ENCODE data around the gene HNRNPK.

Gene HNRNPK

DNA sequence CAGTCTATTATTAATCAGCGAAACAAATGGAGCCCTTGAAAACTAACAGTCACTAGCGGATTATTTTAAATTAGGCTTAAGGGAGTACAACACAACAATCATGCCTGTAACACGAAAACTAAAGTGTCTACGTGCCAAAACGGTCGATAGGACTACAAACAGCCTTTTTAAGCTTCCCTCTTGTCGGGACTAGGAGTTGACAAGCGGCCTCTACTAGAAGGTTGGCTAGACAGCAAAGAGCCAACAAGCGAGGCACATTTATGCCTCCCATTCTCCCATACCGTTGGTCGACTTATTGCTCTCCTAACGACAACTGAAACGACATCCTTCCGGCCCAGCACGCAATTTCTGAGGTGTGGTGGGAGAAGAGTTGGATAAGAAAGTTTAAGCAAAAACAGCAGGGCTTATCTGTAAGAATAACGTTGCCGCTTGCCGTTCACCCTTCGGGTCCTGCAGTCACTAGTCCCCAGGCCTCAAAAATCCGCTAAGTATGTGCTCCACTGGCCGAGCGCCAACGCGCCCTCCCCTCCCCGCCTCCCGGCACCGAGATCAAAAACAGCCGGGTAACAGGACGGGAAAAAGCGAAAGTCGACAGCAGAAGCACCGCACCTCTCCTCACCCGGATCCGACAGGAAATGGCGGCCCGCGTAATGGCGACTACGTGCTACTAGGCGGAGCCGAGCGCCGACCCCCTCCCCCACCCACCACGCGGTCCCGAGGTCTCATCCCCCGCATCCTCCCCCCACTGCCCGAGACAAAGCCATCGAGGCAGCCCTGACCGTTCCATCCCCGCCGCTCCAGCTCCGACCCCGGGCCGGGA is 813 bp downstream of the HNRNPK start:
- Histone ChIP-seq H3K4me1 (ENCODE audit: control insufficient read depth, insufficient read depth, low read length, poor library complexity, severe bottlenecking) (peaks cover 27% of the 10 kb centered on the region), H3K27me3 (replicated peaks; ENCODE audit: control insufficient read depth, insufficient read depth, low read length, poor library complexity, severe bottlenecking) (no peaks in the 10 kb centered on the region), H3K27ac (ENCODE audit: insufficient read depth, low read length, poor library complexity, severe bottlenecking) (peak overlapping the region; percentile 100), H3K36me3 (ENCODE audit: control insufficient read depth, insufficient read depth, low read length) (peaks cover 35% of the 10 kb centered on the region), H3K9me3 (ENCODE audit: control insufficient read depth, low read length) (no peaks in the 10 kb centered on the region), H3K4me3 (ENCODE audit: insufficient read depth, low read depth, low read length, poor library complexity, severe bottlenecking) (peak overlapping the region; percentile 99)
- peak; percentile 79 to 84 (median 81) for DNase-seq

DNA sequence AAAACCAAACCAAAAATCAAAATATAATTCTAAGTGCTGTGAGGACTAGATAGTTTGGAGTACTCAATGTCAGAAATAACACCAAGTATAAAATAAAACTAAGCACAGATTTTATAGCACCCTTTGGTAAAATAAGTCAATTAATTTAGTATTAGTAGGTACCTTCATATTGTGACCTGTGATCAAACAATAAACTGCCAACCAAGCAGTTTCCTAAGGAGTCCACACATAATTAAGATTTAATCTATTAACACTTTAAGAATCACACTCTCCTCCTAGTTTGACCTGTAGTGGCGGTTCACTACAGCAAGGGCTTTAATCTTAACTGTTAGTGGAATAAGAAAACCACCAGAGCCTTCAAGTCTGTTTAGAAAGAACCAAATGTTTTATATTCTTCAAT is 2.8 kb downstream of the HNRNPK start:
- Histone ChIP-seq H3K4me3 (ENCODE audit: insufficient read depth, low read depth, low read length, poor library complexity, severe bottlenecking) (no peak overlapping the region), H3K36me3 (ENCODE audit: control insufficient read depth, insufficient read depth, low read length) (peaks cover 52% of the 10 kb centered on the region), H3K27ac (ENCODE audit: insufficient read depth, low read length, poor library complexity, severe bottlenecking) (peak overlapping the region; percentile 14), H3K4me1 (ENCODE audit: control insufficient read depth, insufficient read depth, low read length, poor library complexity, severe bottlenecking) (peaks cover 33% of the 10 kb centered on the region), H3K9me3 (ENCODE audit: control insufficient read depth, low read length) (no peaks in the 10 kb centered on the region), H3K27me3 (replicated peaks; ENCODE audit: control insufficient read depth, insufficient read depth, low read length, poor library complexity, severe bottlenecking) (no peaks in the 10 kb centered on the region)
- no peak for DNase-seq

DNA sequence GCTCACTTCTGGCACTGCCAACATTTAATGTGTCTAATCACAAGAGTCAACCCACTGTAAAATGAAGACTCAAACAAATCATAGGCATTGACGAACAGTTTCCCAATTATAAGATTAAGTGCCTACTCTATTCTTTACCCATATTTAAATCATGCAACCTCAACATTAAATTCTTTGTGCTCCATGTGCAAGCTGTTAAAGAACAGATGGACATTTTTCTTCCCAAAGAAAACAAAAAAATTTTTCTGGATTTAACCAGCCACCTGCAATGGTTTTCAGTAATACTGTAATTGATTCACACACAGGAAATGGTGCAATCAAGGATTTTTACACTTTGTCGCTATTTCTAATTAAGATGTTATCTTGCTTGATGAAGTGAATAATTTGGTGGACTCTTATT is 3.6 kb downstream of the HNRNPK start:
- Histone ChIP-seq H3K27ac (ENCODE audit: insufficient read depth, low read length, poor library complexity, severe bottlenecking) (no peak overlapping the region), H3K27me3 (replicated peaks; ENCODE audit: control insufficient read depth, insufficient read depth, low read length, poor library complexity, severe bottlenecking) (no peaks in the 10 kb centered on the region), H3K36me3 (ENCODE audit: control insufficient read depth, insufficient read depth, low read length) (peaks cover 61% of the 10 kb centered on the region), H3K9me3 (ENCODE audit: control insufficient read depth, low read length) (no peaks in the 10 kb centered on the region), H3K4me1 (ENCODE audit: control insufficient read depth, insufficient read depth, low read length, poor library complexity, severe bottlenecking) (peaks cover 33% of the 10 kb centered on the region), H3K4me3 (ENCODE audit: insufficient read depth, low read depth, low read length, poor library complexity, severe bottlenecking) (no peak overlapping the region)
- no peak for DNase-seq

DNA sequence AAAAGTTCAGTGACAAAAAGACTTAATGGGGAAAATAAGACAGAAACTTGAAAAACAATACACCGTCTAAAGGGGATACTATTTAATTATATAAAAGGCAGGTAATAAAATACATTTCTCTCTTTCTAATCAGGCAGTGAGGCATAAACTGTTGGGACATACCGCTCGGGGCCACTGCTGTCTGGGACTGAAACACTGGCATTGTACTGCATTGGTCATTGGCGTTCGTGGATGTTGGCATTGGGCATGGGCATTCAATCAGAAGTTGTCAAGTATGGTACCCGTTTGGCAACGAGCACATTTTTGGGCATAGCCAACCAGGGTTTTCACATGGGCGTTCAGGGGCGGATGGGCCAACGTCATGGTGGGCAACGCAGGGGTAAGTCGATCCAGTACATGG is 4.7 kb downstream of the HNRNPK start:
- peaks cover 71% of the 10 kb centered on the region for H3K36me3 ChIP-seq (ENCODE audit: control insufficient read depth, insufficient read depth, low read length)

DNA sequence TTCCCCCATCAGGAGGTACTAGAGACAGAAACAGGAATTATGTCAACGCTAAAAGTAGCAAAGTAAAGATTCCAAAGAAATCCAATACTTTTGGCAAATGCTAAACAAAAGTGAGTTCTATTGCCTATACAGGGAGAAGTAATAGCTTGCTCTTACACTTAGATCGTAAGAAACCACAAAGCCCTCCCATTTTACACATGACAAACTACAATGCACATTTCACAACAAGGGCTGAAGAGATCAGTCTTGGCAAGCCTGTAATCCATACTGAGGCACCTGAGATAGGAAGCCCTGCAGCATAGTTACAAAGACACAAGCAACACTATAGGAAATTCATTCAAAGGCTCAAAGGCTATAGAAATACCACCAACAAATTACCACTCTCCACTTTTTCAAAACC is 7.7 kb downstream of the HNRNPK start:
- peaks cover 86% of the 10 kb centered on the region for H3K36me3 ChIP-seq (ENCODE audit: control insufficient read depth, insufficient read depth, low read length)
- no peaks in the 10 kb centered on the region for H3K9me3 ChIP-seq (ENCODE audit: control insufficient read depth, low read length)
- no peak overlapping the region for H3K4me3 ChIP-seq (ENCODE audit: insufficient read depth, low read depth, low read length, poor library complexity, severe bottlenecking)
- H3K27ac ChIP-seq (ENCODE audit: insufficient read depth, low read length, poor library complexity, severe bottlenecking), result no peak overlapping the region
- peaks cover 29% of the 10 kb centered on the region for H3K4me1 ChIP-seq (ENCODE audit: control insufficient read depth, insufficient read depth, low read length, poor library complexity, severe bottlenecking)
- no peaks in the 10 kb centered on the region for H3K27me3 ChIP-seq (replicated peaks; ENCODE audit: control insufficient read depth, insufficient read depth, low read length, poor library complexity, severe bottlenecking)
- DNase-seq, result no peak

More for the DNA sequence above, 4.7 kb downstream of the HNRNPK start:
- peaks cover 33% of the 10 kb centered on the region for H3K4me1 ChIP-seq (ENCODE audit: control insufficient read depth, insufficient read depth, low read length, poor library complexity, severe bottlenecking)
- no peaks in the 10 kb centered on the region for H3K9me3 ChIP-seq (ENCODE audit: control insufficient read depth, low read length)
- H3K4me3 ChIP-seq (ENCODE audit: insufficient read depth, low read depth, low read length, poor library complexity, severe bottlenecking), result no peak overlapping the region
- DNase-seq, result no peak
- no peaks in the 10 kb centered on the region for H3K27me3 ChIP-seq (replicated peaks; ENCODE audit: control insufficient read depth, insufficient read depth, low read length, poor library complexity, severe bottlenecking)
- H3K27ac ChIP-seq (ENCODE audit: insufficient read depth, low read length, poor library complexity, severe bottlenecking), result no peak overlapping the region

DNA sequence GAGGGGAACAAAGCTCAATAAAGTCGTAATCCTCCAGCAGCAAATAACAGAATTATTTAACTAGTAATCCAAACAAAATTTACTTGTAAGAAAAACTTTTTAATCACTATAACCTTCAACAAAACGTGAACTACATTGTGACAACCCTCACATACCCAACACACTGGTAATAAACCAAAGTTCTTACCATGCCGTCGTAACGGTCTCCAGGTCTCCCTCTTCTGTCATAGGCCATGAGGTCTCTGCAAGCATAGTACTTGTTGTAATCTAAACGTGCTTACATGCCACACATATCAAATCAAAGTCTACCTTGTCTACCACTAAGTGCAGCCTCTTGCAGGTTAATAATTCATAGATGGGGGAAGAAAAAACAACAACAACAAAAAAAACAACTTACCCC is 8.5 kb downstream of the HNRNPK start:
- Histone ChIP-seq H3K4me3 (ENCODE audit: insufficient read depth, low read depth, low read length, poor library complexity, severe bottlenecking) (no peak overlapping the region), H3K36me3 (ENCODE audit: control insufficient read depth, insufficient read depth, low read length) (peaks cover 84% of the 10 kb centered on the region), H3K27me3 (replicated peaks; ENCODE audit: control insufficient read depth, insufficient read depth, low read length, poor library complexity, severe bottlenecking) (no peaks in the 10 kb centered on the region), H3K4me1 (ENCODE audit: control insufficient read depth, insufficient read depth, low read length, poor library complexity, severe bottlenecking) (peaks cover 22% of the 10 kb centered on the region), H3K9me3 (ENCODE audit: control insufficient read depth, low read length) (no peaks in the 10 kb centered on the region), H3K27ac (ENCODE audit: insufficient read depth, low read length, poor library complexity, severe bottlenecking) (no peak overlapping the region)
- no peak for DNase-seq

DNA sequence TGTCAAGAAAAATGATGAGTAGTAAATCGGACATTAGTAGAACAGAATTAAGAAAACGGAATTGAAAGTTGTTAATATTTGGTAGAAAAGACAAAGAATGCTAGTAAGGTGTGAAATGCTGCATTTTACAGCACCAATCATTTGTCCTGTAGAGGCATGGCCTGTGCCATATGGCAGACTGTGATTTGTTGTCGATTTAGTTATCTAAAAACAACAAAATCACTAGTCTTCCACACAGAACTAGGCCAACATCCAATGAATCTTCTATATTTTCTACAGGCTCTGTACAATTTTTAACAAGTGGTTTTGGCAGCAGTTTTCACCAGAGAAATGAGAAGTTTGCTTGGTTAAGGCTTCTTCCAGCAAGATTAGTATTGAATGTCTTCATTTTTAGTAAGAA is 10.4 kb downstream of the HNRNPK start:
- DNase-seq, result no peak
- peaks cover 10% of the 10 kb centered on the region for H3K4me1 ChIP-seq (ENCODE audit: control insufficient read depth, insufficient read depth, low read length, poor library complexity, severe bottlenecking)
- no peaks in the 10 kb centered on the region for H3K27me3 ChIP-seq (replicated peaks; ENCODE audit: control insufficient read depth, insufficient read depth, low read length, poor library complexity, severe bottlenecking)
- H3K4me3 ChIP-seq (ENCODE audit: insufficient read depth, low read depth, low read length, poor library complexity, severe bottlenecking), result no peak overlapping the region
- H3K9me3 ChIP-seq (ENCODE audit: control insufficient read depth, low read length), result no peaks in the 10 kb centered on the region
- H3K27ac ChIP-seq (ENCODE audit: insufficient read depth, low read length, poor library complexity, severe bottlenecking), result no peak overlapping the region
- H3K36me3 ChIP-seq (ENCODE audit: control insufficient read depth, insufficient read depth, low read length), result peaks cover 65% of the 10 kb centered on the region

DNA sequence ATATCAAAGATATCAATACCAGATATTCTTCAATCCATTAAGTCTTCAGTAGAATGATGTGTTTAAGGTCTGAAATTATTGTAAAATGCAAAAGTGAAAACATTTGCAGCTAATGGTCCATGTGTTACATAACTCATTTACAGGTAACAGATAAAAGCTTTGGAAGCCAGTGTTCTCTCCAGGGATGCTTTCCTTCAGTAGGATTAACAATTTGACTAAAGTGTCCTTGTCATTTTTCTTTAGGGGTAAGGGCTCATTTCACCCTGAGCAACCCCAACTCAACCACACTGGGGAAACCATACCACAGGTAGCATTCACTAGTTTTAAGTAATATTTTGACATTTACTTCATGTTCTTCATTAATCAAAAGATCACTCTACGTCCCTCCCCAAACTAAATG is 12.9 kb downstream of the HNRNPK start:
- no peak for DNase-seq
- peaks cover 44% of the 10 kb centered on the region for H3K36me3 ChIP-seq (ENCODE audit: control insufficient read depth, insufficient read depth, low read length)
- H3K27me3 ChIP-seq (replicated peaks; ENCODE audit: control insufficient read depth, insufficient read depth, low read length, poor library complexity, severe bottlenecking), result no peaks in the 10 kb centered on the region
- H3K27ac ChIP-seq (ENCODE audit: insufficient read depth, low read length, poor library complexity, severe bottlenecking), result no peak overlapping the region
- no peaks in the 10 kb centered on the region for H3K9me3 ChIP-seq (ENCODE audit: control insufficient read depth, low read length)
- no peak overlapping the region for H3K4me3 ChIP-seq (ENCODE audit: insufficient read depth, low read depth, low read length, poor library complexity, severe bottlenecking)
- peaks cover 4% of the 10 kb centered on the region for H3K4me1 ChIP-seq (ENCODE audit: control insufficient read depth, insufficient read depth, low read length, poor library complexity, severe bottlenecking)

DNA sequence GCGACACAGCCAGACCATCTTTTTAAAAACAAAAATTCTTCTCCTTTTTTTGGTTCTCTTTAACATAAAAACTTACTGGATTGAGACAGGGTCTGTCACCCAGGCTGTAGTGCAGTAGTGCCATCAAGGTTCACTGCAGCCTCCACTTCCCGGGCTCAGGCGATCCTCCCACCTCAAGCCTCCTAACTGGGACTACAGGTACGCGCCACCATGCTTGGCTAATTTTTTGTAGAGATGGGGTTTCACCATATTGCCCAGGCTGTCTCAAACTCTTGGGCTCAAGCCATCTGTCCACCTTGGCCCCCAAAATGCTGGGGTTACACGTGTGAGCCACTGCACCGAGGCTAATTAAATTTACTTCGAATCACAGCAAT is 13.8 kb downstream of the HNRNPK start:
- Histone ChIP-seq H3K4me3 (ENCODE audit: insufficient read depth, low read depth, low read length, poor library complexity, severe bottlenecking) (no peak overlapping the region), H3K9me3 (ENCODE audit: control insufficient read depth, low read length) (no peaks in the 10 kb centered on the region), H3K4me1 (ENCODE audit: control insufficient read depth, insufficient read depth, low read length, poor library complexity, severe bottlenecking) (peaks cover 4% of the 10 kb centered on the region), H3K27me3 (replicated peaks; ENCODE audit: control insufficient read depth, insufficient read depth, low read length, poor library complexity, severe bottlenecking) (no peaks in the 10 kb centered on the region), H3K27ac (ENCODE audit: insufficient read depth, low read length, poor library complexity, severe bottlenecking) (no peak overlapping the region), H3K36me3 (ENCODE audit: control insufficient read depth, insufficient read depth, low read length) (peaks cover 35% of the 10 kb centered on the region)
- DNase-seq, result no peak

DNA sequence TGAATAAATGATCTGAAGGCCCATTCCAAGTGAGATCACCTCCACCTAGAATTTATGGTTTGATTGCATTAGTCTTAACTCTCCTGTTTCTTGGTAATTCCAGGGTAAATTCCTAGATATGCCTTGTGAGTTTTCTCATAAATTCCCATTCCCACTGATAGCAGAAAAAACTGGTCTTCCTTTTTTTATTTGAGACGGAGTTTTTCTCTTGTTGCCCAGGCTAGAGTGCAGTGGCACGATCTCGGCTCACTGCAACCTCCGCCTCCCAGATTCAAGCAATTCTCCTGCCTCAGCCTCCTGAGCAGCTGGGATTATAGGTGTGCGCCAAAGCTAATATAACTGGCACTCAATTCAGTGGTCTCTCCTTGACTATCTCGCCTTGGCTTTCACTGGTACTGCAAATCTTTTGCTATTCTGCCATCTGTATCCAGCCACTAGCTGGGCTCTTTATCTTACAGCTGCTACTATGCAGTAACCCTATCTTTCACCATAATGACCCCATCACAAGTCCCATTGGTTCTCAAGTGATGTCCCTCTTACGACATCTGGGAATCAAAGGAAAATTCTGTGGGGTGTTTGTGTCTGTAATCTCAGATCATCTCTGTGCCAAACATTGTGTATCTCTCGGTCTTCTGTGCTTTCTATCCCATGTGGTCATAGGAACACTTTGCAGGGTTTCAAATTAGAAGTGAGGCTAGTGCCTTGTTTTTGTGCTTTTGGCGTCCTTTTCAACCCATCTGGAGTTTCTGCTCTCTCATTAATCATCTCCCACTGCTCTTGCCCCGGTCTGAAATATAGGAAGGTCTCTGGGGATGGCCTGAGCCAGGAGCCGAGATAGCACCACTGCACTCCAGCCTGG is 14.4 kb downstream of the HNRNPK start:
- no peak for DNase-seq
- Histone ChIP-seq H3K27ac (ENCODE audit: insufficient read depth, low read length, poor library complexity, severe bottlenecking) (no peak overlapping the region), H3K9me3 (ENCODE audit: control insufficient read depth, low read length) (no peaks in the 10 kb centered on the region)

More for the DNA sequence above, 14.4 kb downstream of the HNRNPK start:
- Histone ChIP-seq H3K4me1 (ENCODE audit: control insufficient read depth, insufficient read depth, low read length, poor library complexity, severe bottlenecking) (peaks cover 4% of the 10 kb centered on the region), H3K4me3 (ENCODE audit: insufficient read depth, low read depth, low read length, poor library complexity, severe bottlenecking) (no peak overlapping the region), H3K36me3 (ENCODE audit: control insufficient read depth, insufficient read depth, low read length) (peaks cover 29% of the 10 kb centered on the region), H3K27me3 (replicated peaks; ENCODE audit: control insufficient read depth, insufficient read depth, low read length, poor library complexity, severe bottlenecking) (no peaks in the 10 kb centered on the region)
